NCI-H1048 (cell line): Measurements from ENCODE around the gene NPW.

ENCODE experiments used
- DNase-seq: peaks from one replicate; lab custom pipeline; 2025; lab: John Stamatoyannopoulos, UW

Gene NPW

DNA sequence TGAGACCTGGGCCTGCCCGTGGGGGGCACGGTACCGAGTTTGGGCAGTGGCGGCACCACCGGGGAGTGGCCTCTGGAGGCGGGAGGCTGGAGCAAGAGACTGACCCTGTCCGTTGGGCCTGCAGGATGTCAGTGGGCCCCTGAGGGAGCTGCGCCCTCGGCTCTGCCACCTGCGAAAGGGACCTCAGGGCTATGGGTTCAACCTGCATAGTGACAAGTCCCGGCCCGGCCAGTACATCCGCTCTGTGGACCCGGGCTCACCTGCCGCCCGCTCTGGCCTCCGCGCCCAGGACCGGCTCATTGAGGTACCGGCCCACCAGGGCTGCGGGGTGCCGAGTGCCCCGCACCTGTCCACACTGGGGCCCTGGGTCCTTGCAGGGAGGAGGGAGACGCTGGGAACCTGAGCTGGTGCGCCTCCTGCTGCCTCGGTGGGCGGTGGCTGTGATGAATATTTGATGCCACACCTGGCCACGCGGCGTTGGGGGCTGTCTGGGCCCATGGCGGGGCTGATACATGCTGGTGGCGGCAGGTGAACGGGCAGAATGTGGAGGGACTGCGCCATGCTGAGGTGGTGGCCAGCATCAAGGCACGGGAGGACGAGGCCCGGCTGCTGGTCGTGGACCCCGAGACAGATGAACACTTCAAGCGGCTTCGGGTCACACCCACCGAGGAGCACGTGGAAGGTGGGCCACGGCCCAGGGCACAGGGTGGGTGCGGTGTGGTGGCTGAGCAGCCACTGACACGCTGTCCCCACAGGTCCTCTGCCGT, 16.8 kb downstream of the NPW start:
- DNase-seq, result no peak

DNA sequence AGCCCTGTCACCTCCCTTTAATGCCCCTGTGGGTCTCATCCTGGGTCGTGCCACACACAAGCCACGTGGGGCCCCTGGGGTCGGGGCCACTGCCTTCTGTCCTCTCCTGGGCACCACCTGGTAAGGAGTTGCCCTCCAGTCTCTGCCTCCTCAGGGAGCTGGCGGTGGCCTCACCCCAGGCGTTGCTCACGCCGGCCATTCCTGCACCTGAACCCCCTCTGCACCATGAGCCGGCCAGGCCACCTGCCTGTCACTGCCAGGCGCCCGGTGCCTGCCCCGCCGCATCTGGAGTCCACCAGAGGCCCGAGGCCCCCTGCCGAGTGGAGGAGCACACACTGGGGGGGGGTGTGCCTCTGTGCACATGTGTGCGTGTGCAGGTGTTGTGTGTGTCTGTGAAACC, 17.5 kb downstream of the NPW start:
- no peak for DNase-seq

DNA sequence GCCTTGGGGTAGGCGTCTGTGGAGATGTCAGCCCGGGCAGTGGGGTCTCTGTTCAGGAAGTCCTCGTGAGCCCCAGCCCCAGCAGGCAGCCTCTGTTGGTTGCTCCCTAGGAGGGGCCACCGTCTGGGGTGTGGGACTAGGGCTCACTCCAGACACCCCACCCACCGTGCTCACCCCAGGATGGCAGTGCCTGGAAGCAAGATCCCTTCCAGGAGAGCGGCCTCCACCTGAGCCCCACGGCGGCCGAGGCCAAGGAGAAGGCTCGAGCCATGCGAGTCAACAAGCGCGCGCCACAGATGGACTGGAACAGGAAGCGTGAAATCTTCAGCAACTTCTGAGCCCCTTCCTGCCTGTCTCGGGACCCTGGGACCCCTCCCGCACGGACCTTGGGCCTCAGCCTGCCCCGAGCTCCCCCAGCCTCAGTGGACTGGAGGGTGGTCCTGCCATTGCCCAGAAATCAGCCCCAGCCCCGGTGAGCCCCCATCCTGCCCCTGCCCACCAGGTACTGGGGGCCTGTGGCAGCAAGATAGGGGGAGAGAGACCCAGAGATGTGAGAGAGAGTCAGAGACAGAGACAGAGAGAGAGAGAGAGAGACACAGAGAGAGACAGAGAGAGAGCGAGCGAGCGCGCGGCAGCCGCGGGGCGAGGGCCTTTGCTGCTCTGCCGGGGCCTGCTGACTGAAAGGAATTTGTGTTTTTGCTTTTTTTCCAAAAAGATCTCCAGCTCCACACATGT, 18.2 kb downstream of the NPW start:
- no peak for DNase-seq

DNA sequence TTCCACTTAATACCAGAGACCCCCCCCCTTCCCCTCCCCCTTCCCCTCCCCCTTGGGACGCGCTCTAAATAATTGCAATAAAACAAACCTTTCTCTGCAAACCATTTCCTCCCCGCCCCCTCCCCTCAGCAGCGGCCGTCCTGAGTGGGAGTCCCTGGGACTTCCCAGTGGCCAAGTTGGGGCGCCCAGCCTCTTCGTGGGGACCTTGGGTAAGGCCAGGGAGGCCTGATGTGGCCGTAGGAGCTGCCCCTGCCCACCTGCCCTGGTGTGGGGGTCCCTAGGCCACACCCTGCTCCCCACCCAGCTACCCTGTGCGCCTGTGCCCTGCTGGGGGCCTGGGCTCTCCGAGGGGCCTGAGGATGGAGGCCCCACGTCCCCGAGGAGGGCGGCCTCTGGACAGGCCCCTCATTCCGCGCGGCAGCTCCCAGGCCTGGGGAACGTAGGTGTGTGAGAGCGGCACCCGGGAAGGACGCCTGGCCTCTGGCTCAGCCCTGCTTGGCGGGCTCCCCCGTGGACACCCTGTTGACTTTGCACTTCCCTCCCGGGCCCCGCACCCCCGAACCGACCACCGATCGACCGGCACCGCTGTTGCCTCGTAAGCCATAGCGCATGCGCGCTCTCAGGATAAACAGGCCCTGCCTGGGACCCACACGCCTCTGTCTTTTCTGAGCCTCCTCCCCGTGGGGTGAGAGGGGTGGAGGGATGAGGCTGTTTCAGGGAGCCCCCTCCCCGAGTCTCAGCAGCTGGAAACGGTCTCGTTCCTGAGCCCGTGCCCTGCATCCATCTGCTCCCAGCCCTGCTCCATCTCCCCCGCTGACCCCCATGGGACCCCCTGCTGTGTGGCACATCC, 19.0 kb downstream of the NPW start:
- no peak for DNase-seq

GRCh38 chr16:2039274-2040031, 19.9 kb downstream of the NPW start:
- DNase-seq, result no peak

DNA sequence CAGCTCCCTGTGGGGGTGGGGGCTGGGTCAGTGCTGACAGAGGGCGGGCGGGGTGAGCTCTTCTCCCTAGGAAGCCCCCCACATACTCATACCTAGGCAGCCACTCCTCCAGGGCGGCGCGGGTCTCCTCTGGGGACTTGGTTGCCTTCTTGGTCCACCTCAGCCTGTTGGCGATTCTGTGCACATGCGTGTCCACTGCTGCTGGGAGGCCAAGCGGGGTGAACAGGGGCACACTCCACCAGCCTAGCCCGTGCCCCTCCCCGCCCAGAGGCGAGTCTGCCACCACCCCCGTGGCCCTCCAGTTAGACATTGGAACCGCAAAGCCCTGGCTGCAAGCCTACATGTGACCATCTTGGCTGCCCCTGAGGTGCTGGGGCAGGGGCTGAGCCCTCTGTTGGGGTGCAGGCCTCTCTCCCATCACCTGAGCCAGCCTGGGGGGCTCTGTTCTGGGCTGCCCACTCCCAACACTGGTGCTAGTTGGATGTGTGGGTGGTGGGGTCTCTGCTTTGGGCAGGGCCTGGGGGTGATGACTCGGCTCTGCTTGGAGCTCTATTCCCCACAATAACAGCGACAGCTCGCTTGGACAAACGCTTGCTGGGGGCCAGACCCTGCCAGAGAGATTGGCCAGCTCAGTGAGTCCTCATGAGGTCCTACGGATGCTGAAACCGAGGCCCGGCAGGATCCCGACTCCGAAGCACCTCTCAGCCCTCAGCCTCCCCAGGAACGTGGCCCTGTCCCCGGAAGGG, 20.6 kb downstream of the NPW start:
- DNase-seq, result no peak

DNA sequence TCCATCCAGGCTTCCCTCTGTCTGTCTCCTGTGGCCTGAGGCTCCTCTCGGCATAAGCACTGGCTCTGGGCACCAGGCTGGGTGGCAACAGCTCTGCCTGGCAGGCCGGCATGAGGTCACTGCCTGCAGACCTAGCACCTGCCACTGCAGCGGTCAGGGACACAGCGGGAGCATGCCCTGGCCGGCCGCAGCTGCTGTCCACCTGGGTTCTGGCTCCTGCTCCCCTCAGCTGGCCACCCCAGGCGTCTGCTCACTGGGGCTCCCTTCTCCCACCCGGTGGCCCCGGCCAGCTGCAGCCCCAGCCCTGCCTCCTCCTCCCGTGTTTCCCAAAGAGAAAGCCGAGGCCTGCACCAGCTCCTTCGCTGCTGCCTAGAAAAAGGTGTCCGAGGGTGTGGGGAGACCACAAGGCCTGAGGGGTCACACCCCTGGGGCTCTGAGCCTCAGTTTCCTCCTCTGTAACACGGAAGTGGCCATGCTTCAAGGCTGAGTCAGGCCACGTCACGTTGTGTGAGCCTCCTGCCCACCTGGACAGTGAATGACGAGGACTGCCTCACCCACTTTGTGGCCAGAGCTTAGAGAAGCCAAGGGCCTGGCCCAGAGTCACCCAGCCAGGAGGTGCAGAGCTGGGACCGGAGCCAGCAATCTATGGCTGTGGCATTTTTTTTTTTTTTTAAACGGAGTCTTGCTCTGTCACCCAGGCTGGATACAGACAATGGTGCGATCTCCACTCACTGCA, 21.4 kb downstream of the NPW start:
- DNase-seq, result no peak

DNA sequence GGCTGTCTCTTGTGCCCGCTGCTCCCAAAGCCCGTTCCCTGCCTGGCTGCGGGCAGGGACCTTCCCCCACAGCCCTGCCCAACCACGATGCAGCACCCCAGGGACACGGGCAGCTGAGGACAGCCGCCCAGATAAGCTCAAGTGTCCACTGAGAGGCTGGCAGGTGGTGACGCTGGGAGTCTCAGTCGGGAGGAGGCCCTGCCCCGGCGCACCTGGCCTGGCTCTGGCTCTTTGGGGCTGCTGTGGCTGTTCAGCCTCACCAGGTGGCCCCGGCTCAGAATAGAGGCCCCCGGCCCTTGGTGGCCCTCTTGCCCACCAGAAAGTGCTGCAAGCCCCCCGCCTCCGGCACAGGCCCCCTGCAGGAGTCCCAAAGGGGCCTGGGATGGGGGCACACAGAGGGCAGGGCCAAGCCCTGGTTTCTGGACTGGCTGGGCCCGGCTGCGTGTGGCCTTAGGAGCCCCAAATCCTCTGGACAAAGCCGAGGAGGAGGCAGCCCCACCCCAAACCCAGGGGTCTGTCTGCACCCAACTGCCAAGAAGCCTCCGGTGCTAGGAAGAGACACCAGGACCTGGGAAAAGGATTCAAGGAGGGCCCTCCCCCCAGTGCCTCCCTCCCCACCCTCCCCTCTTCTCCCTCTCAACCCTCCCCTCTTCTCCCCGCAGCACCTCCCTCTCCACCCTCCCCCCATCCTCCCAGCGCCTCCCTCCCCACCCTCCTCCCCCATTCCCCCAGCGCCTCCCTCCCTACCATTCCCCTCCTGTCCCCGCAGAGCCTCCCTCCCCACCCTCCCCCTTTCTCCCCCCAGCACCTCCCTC, 22.8 kb downstream of the NPW start:
- DNase-seq, result no peak

GRCh38 chr16:2042986-2043666, 23.5 kb downstream of the NPW start:
- DNase-seq, result no peak

DNA sequence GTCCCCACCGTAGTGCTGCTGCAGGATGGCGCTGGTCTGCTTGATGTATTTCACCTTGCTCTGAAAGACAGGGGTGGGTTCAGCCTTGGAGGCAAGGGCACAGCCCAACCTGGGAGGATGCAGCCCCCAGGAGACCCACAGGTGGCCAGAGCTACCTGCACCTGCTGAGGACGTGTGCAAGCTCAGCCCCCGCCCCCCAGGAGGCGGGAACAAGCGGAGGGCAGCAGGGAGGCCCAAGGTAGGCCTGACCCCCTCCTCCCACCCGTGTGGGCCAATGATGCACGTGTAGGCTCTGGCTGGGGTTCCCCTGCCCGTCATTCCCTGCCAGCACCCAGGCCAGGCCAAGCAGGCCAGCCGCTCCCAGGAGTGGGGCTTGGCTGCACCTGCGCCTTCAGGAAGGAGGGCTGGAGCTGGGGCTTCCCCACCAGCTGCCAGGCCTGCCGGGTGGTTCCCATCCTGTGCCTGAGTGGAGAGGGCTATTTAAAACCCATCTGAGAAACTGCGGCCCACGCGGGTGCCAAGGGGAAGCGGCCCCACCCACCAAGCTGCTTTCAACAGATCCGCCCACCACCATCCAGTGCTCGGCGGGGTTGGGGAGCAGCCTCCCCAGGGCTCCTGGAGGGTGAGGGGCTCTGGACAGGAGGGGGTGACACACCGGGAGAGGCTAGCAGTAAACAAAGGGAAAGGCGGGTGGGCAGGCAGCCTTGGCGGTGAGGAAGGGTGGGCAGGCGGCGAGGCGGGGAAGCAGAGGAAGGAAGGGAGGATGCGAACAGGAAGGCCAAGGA, 24.3 kb downstream of the NPW start:
- no peak for DNase-seq

- DNase-seq, result no peak
Observed at GRCh38 chr16:2044541-2044940, 25.0 kb downstream of the NPW start.

- DNase-seq, result no peak
Observed at GRCh38 chr16:2045965-2046892, 26.6 kb downstream of the NPW start.

DNA sequence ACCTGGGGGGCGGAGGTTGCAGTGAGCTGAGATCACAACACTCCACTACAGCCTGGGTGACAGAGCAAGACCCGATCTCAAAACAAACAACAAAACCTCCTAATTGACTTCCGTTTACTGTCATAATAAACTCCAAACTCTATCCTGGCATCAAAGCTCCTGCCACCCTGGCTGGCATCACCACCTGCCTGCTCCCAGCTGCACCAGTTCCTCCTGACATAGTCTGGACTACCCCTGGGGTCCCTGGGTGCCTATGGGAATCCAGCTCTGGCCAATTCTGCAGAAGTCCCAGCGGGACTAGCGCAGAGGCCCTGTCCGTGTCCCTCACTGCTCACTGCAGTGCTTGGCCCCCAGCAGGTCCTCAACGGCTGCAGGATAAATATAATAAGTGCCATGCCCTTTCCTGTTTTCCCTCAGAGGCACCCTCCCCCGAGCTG, 27.3 kb downstream of the NPW start:
- DNase-seq, result no peak

DNA sequence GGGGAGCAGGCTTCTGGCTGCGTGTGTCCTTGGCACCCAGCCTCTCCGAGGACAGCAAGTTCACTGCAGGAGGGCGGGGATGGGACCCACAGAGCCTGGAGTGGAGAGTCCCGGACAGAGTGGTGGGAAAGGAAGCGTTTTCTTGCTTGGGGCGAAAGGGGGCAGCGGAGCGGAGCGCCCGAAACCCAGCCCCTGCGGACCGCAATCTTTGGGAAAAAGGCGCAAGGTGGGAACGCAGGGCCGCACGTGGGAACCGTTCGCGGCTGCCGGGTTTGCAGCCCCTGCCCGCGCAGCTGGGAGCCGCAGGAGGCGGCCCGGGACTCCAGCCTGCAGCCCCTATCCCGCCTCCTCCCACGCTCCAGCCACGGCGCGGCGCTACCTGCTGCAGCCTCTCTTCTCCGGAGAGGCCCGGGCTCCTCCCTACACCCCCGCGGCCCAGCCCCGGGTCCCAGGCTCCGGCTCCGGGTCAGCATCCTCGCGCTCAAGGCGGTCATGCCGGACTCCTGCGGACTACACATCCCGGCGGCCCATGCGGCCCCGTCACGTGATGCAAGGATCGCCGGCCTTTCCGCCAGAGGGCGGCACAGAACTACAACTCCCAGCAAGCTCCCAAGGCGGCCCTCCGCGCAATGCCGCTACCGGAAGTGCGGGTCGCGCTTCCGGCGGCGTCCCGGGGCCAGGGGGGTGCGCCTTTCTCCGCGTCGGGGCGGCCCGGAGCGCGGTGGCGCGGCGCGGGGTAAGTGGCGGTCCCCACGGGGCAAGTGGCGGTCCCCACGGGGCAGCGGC, 27.9 kb downstream of the NPW start, which contains the start of the genes NTHL1 and TSC2:
TSS of gene NTHL1 (minus strand) at position 505 of the 786 bp plus-strand sequence. CDS start at position 494, 11 bp downstream.
TSS of gene TSC2 (plus strand) at position 656 of the 786 bp plus-strand sequence. CDS start 631 bp downstream, outside the sequence.
- DNase-seq, result peak; percentile 35

GRCh38 chr16:2048116-2048543, 28.5 kb downstream of the NPW start:
- DNase-seq, result no peak

GRCh38 chr16:2053211-2053610, 33.6 kb downstream of the NPW start:
- DNase-seq, result no peak
